Activated CD8-positive, alpha-beta T cell treated with anti-CD3 and anti-CD28 coated beads, Interleukin-2, amount 10 ng/mL, durations not matched to agents 7 days and 5 days (primary cell): ENCODE measurements around the gene FAM186B. TPM values are rescaled to one million over a fixed set of nuclear protein-coding genes. Genes with fewer than 3 reads are reported as not detected.

Experiments used
- ATAC-seq: fragments of 150-1000 bp; cut with Tn5 transposase; one replicate; pipeline ENCODE4 v1.10.0; 2021; ENCODE audit warnings: moderate library complexity
- CTCF ChIA-PET: fragments of 350-600 bp; sonication (Branson Sonifier 250); formaldehyde crosslinking; loops from one replicate; lab custom pipeline; 2021; ENCODE audit warnings: antibody characterized with exemption; lab: Charles Lee
- POLR2A ChIA-PET: fragments of 350-600 bp; sonication (Branson Sonifier 250); formaldehyde crosslinking; loops from one replicate; lab custom pipeline; 2021; ENCODE audit warnings: antibody characterized with exemption; lab: Charles Lee
- DNase-seq: peaks from one replicate; pipeline ENCODE4 v3.0.0-alpha.2; 2020
- H3K27ac Mint-ChIP-seq: one replicate; pipeline ENCODE4 v1.8.0; 2021; ENCODE audit warnings: mild to moderate bottlenecking, mixed read lengths
- H3K27me3 Mint-ChIP-seq: one replicate; pipeline ENCODE4 v1.8.0; 2021; ENCODE audit warnings: low read depth, mixed read lengths
- H3K36me3 Mint-ChIP-seq: one replicate; pipeline ENCODE4 v1.8.0; 2021; ENCODE audit warnings: low read depth, mixed read lengths
- H3K4me1 Mint-ChIP-seq: one replicate; pipeline ENCODE4 v1.8.0; 2021; ENCODE audit warnings: low read depth, mixed read lengths
- H3K4me3 Mint-ChIP-seq: one replicate; pipeline ENCODE4 v1.8.0; 2021; ENCODE audit warnings: mild to moderate bottlenecking, mixed read lengths
- H3K9me3 Mint-ChIP-seq: one replicate; pipeline ENCODE4 v1.8.0; 2022; ENCODE audit warnings: mixed read lengths; ENCODE audit not compliant: insufficient read depth
- total RNA-seq, 2 experiments: library from RNA; stranded (reverse); gene quantifications; one replicate each; pipeline ENCODE4 v1.2.3, GENCODE V29; 2021

FAM186B gene
- total RNA-seq, 2 experiments from 2014 or later = 0.18 to 0.21 TPM

- Mint-ChIP-seq H3K27me3 (no peaks in the 10 kb centered on the region), H3K4me1 (peaks cover 33% of the 10 kb centered on the region), H3K36me3 (peaks cover 38% of the 10 kb centered on the region), H3K9me3 (no peaks in the 10 kb centered on the region), H3K27ac (no peak overlapping the region), H3K4me3 (no peak overlapping the region)
- ATAC-seq (no peak), DNase-seq (no peak)
- ChIA-PET CTCF (interaction anchor here (2.2 kb wide), 1 partner anchor 23 kb away, joined by 6 read pairs; no protein-coding TSS in a partner anchor), POLR2A (interaction anchor here (0.6 to 1.5 kb wide), 2 partner anchors 7 to 19 kb away, joined by 3 read pairs; partner anchors contain the start of gene KCNH3)
Observed at GRCh38 chr12:49557187-49557916, 48.1 kb downstream of the FAM186B start.

GRCh38 chr12:49556391-49557186 lies 48.9 kb downstream of the FAM186B start:
- no peaks in the 10 kb centered on the region for H3K27me3 Mint-ChIP-seq
- peaks cover 25% of the 10 kb centered on the region for H3K4me1 Mint-ChIP-seq
- no peak for ATAC-seq
- POLR2A ChIA-PET = interaction anchor here (0.6 to 1.5 kb wide), 2 partner anchors 8 to 18 kb away, joined by 3 read pairs; partner anchors contain the start of gene KCNH3
- no peak overlapping the region for H3K4me3 Mint-ChIP-seq
- no peaks in the 10 kb centered on the region for H3K9me3 Mint-ChIP-seq
- peak overlapping the region; percentile 70 for H3K27ac Mint-ChIP-seq
- H3K36me3 Mint-ChIP-seq = peaks cover 32% of the 10 kb centered on the region
- DNase-seq = no peak
- CTCF ChIA-PET = interaction anchor here (2.2 kb wide), 1 partner anchor 23 kb away, joined by 6 read pairs; no protein-coding TSS in a partner anchor

GRCh38 chr12:49555631-49556390 lies 49.6 kb downstream of the FAM186B start:
- Mint-ChIP-seq H3K36me3 (peaks cover 30% of the 10 kb centered on the region), H3K27me3 (no peaks in the 10 kb centered on the region), H3K9me3 (no peaks in the 10 kb centered on the region), H3K4me1 (peaks cover 17% of the 10 kb centered on the region), H3K4me3 (no peak overlapping the region), H3K27ac (no peak overlapping the region)
- CTCF ChIA-PET = no interaction called here
- POLR2A ChIA-PET = interaction anchor here (1.5 kb wide), 2 partner anchors 9 to 186 kb away, joined by 3 to 4 read pairs; partner anchors contain the start of gene TMBIM6
- no peak for ATAC-seq
- DNase-seq = no peak

- DNase-seq (no peak), ATAC-seq (no peak)
- peaks cover 4% of the 10 kb centered on the region for H3K27me3 Mint-ChIP-seq
- H3K4me1 Mint-ChIP-seq = peaks cover 14% of the 10 kb centered on the region
- POLR2A ChIA-PET = interaction anchor here (0.6 to 1.5 kb wide), 5 partner anchors 11 to 187 kb away, joined by 3 to 5 read pairs (median 4); partner anchors contain the start of genes PRPF40B and TMBIM6
- H3K36me3 Mint-ChIP-seq = peaks cover 16% of the 10 kb centered on the region
- H3K27ac Mint-ChIP-seq = no peak overlapping the region
- H3K9me3 Mint-ChIP-seq = no peaks in the 10 kb centered on the region
- no peak overlapping the region for H3K4me3 Mint-ChIP-seq
- CTCF ChIA-PET = interaction anchor here (0.7 to 4.0 kb wide), 14 partner anchors 9 to 259 kb away, joined by 3 to 41 read pairs (median 5); partner anchors contain the start of gene PRPH
Observed at GRCh38 chr12:49554266-49554665, 51.2 kb downstream of the FAM186B start.

- Mint-ChIP-seq H3K36me3 (peaks cover 10% of the 10 kb centered on the region), H3K27ac (no peak overlapping the region), H3K27me3 (peaks cover 4% of the 10 kb centered on the region), H3K4me3 (no peak overlapping the region), H3K4me1 (peaks cover 17% of the 10 kb centered on the region), H3K9me3 (no peaks in the 10 kb centered on the region)
- ChIA-PET POLR2A (interaction anchor here (0.6 to 1.4 kb wide), 3 partner anchors 14 to 101 kb away, joined by 3 to 5 read pairs (median 4); partner anchors contain the start of gene PRPF40B), CTCF (interaction anchor here (0.7 to 4.0 kb wide), 15 partner anchors 10 to 258 kb away, joined by 3 to 41 read pairs (median 5); partner anchors contain the start of gene PRPH)
- DNase-seq (peak; percentile 47), ATAC-seq (peak; percentile 56)
Observed at GRCh38 chr12:49553512-49554088, 51.8 kb downstream of the FAM186B start.

GRCh38 chr12:49552899-49553298 lies 52.5 kb downstream of the FAM186B start:
- Mint-ChIP-seq H3K9me3 (no peaks in the 10 kb centered on the region), H3K4me1 (peaks cover 24% of the 10 kb centered on the region), H3K4me3 (no peak overlapping the region), H3K27me3 (peaks cover 7% of the 10 kb centered on the region), H3K36me3 (peaks cover 8% of the 10 kb centered on the region), H3K27ac (no peak overlapping the region)
- ATAC-seq = no peak
- POLR2A ChIA-PET = no interaction called here
- DNase-seq = no peak
- CTCF ChIA-PET = interaction anchor here (0.9 to 4.0 kb wide), 16 partner anchors 10 to 225 kb away, joined by 3 to 41 read pairs (median 5); partner anchors contain the start of genes KCNH3, PRPF40B and SPATS2

- ChIA-PET CTCF (interaction anchor here (0.9 to 4.0 kb wide), 13 partner anchors 11 to 226 kb away, joined by 3 to 41 read pairs (median 6); partner anchors contain the start of genes KCNH3, PRPF40B and SPATS2), POLR2A (interaction anchor here (0.6 kb wide), 1 partner anchor 230 kb away, joined by 3 read pairs; the partner anchor contains the start of gene TROAP)
- Mint-ChIP-seq H3K36me3 (peaks cover 8% of the 10 kb centered on the region), H3K27ac (no peak overlapping the region), H3K27me3 (peaks cover 9% of the 10 kb centered on the region), H3K4me3 (no peak overlapping the region), H3K9me3 (no peaks in the 10 kb centered on the region), H3K4me1 (peaks cover 26% of the 10 kb centered on the region)
- DNase-seq = no peak
- no peak for ATAC-seq
Observed at GRCh38 chr12:49552425-49552824, 53.0 kb downstream of the FAM186B start.

- Mint-ChIP-seq H3K4me3 (no peak overlapping the region), H3K9me3 (no peaks in the 10 kb centered on the region), H3K36me3 (peaks cover 8% of the 10 kb centered on the region), H3K27me3 (peaks cover 13% of the 10 kb centered on the region), H3K27ac (no peak overlapping the region), H3K4me1 (peaks cover 30% of the 10 kb centered on the region)
- ChIA-PET CTCF (interaction anchor here (1.2 to 4.0 kb wide), 5 partner anchors 11 to 185 kb away, joined by 3 to 41 read pairs (median 6); partner anchors contain the start of genes PRPF40B and SPATS2), POLR2A (interaction anchor here (0.6 to 1.5 kb wide), 2 partner anchors 185 to 229 kb away, joined by 3 to 6 read pairs; partner anchors contain the start of genes SPATS2 and TROAP)
- DNase-seq = no peak
- ATAC-seq = no peak
Observed at GRCh38 chr12:49552014-49552413, 53.4 kb downstream of the FAM186B start.

- H3K27ac Mint-ChIP-seq = peak overlapping the region; percentile 17
- peaks cover 13% of the 10 kb centered on the region for H3K27me3 Mint-ChIP-seq
- POLR2A ChIA-PET = interaction anchor here (0.5 to 1.5 kb wide), 3 partner anchors 16 to 699 kb away, joined by 3 to 6 read pairs (median 3); partner anchors contain the start of genes DDX23 and SPATS2
- H3K9me3 Mint-ChIP-seq = no peaks in the 10 kb centered on the region
- H3K4me1 Mint-ChIP-seq = peaks cover 24% of the 10 kb centered on the region
- CTCF ChIA-PET = interaction anchor here (1.0 to 4.0 kb wide), 6 partner anchors 12 to 192 kb away, joined by 3 to 41 read pairs (median 6); partner anchors contain the start of genes MCRS1 and PRPF40B
- no peak overlapping the region for H3K4me3 Mint-ChIP-seq
- H3K36me3 Mint-ChIP-seq = no peaks in the 10 kb centered on the region
- DNase-seq (no peak), ATAC-seq (no peak)
Observed at GRCh38 chr12:49550693-49551252, 54.7 kb downstream of the FAM186B start.
